OCI-LY1 (cell line): ENCODE data around the gene HEBP2.

Experiments
- CTCF ChIP-seq: fragments of 200-600 bp; sonication (generic), shearing (Covaris generic); IDR thresholded peaks from 2 replicates; pipeline ENCODE4 v1.5.1; 2017; ENCODE audit warnings: mild to moderate bottlenecking, antibody characterized with exemption, low read length, moderate library complexity, mixed read lengths
- EZH2 ChIP-seq: fragments of 200-600 bp; sonication (generic), shearing (Covaris generic); IDR thresholded peaks from 2 replicates; pipeline ENCODE4 v1.8.0; 2017; ENCODE audit warnings: borderline replicate concordance, mixed run types, mild to moderate bottlenecking, antibody characterized with exemption, low read length, moderate library complexity, mixed read lengths

DNA sequence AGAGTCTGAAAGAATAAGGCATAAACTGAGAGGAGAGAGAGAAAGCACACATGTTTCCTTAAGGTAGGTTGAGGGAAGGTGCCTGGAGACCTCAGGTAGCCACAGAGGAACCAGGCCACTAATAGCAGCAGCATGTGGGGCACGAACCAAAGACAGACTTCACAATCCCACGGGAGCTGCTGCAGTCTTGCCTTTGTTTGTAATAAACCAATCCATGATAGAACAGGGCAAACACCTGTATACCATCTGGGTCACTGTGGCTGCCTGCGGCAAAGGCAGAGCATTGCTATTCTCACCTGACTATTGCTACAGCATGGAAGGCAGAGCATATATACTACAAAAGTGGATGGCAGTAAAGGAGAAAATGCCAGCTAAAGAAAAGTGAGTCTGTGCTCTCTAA is 36.3 kb downstream of the HEBP2 start:
- TF ChIP-seq CTCF, result no peak
- no peak for TF ChIP-seq EZH2
